Ectodermal cell (in vitro differentiated cells): Measurements from ENCODE around the gene SLC38A10.

Experiments
- H3K27ac ChIP-seq: 2 replicates; pipeline ENCODE4 v1.7.0; 2013; ENCODE audit warnings: mild to moderate bottlenecking, low read depth, low read length; ENCODE audit not compliant: insufficient read depth, poor library complexity, severe bottlenecking
- H3K27me3 ChIP-seq: 2 replicates; pipeline ENCODE4 v1.7.0; 2013; ENCODE audit warnings: mild to moderate bottlenecking, low read length; ENCODE audit not compliant: insufficient read depth, control insufficient read depth, poor library complexity, severe bottlenecking
- H3K36me3 ChIP-seq: one replicate; pipeline ENCODE4 v1.7.0; 2013; ENCODE audit warnings: low read length; ENCODE audit not compliant: control insufficient read depth, insufficient read depth
- H3K4me1 ChIP-seq: one replicate; pipeline ENCODE4 v1.7.0; 2013; ENCODE audit warnings: low read length; ENCODE audit not compliant: control insufficient read depth, insufficient read depth
- H3K4me3 ChIP-seq: 2 replicates; pipeline ENCODE4 v1.7.0; 2013; ENCODE audit warnings: low read depth, low read length, control low read depth; ENCODE audit not compliant: insufficient read depth
- H3K9me3 ChIP-seq: 2 replicates; pipeline ENCODE4 v1.7.0; 2013; ENCODE audit warnings: mild to moderate bottlenecking, low read length, moderate library complexity; ENCODE audit not compliant: control insufficient read depth
- WGBS, 2 experiments: methylation state at CpG; one replicate each; pipeline ENCODE4 v1.1.7; 2013; ENCODE audit warnings: missing lambda C conversion rate in 2 of 2; 5-methylcytosine and 5-hydroxymethylcytosine counted together

Gene SLC38A10

DNA sequence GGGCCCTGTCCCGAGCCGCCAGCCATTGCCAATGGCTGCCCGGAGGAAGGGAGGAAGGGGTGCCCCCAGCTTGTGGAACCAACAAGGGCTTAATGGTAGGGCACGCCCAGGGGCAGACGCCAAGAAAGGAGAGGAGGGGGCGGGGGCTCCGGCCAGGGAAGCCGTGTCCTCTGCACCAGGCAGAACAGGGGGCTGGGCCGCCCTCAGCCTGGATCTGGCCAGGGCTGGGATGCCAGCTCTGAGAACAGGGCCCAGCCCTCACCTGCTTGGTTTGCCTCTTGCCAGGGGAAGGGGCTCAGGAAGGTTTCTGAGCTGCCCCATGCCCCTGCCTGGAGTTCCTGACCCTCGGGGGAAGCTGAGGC is 35.8 kb upstream of the SLC38A10 start:
- Histone ChIP-seq H3K27me3 (no peaks in the 10 kb centered on the region), H3K36me3 (no peaks in the 10 kb centered on the region), H3K9me3 (no peaks in the 10 kb centered on the region), H3K4me1 (peaks cover 45% of the 10 kb centered on the region), H3K4me3 (no peak overlapping the region), H3K27ac (no peak overlapping the region)
- WGBS, 2 experiments = 81 to 82% methylated on average over 10 of the region's 10 CpGs

DNA sequence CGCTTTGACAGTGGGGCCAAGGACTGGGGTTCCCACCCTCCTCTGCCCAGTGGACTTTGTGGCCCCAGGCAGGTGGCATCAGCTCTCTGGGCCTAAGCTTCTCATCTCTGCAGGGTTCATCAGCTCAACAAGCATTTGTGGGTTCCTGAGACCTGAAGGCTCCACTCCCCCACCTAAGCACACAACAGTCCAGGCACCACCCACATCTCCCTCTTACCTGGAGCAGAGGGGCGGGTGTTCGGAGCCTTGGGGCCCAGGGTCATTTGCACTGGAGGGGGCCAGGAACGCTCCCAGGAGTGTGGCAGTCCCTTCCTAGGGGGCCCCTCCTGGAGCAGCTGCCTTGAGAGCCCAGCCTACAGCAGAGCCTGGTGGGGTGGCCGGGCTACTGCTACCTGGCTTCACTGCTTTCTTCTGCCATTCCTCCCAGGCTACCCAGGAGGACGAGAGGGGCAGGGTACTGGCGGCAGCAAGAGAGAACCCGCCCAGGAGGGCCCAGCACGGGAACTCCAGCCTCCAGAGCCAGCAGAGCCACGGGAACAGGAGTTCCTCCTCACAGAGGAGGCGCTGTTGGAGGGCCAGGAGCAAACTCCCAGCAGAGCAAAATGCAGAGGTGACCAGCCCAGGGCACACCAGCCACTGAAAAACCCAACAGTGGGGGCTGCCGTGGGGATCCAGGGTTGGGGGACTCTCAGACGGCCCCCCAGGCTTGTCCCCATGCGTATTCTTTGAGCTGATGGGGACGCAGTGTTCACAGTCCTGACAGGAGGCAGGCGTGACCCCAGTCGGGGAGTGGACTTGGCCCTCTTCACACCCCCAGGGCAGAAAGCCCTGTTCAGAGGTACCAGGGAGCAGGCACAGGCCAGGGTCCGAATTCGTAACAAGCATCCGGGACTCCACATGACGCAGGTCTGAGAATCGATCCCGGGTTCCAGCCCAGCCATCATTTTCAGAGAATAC is 35.1 kb upstream of the SLC38A10 start:
- no peak overlapping the region for H3K27ac ChIP-seq
- WGBS, 2 experiments = 75% methylated on average over 23 of the region's 23 CpGs
- no peak overlapping the region for H3K4me3 ChIP-seq
- peaks cover 45% of the 10 kb centered on the region for H3K4me1 ChIP-seq
- H3K27me3 ChIP-seq = no peaks in the 10 kb centered on the region
- H3K9me3 ChIP-seq = no peaks in the 10 kb centered on the region
- H3K36me3 ChIP-seq = no peaks in the 10 kb centered on the region

DNA sequence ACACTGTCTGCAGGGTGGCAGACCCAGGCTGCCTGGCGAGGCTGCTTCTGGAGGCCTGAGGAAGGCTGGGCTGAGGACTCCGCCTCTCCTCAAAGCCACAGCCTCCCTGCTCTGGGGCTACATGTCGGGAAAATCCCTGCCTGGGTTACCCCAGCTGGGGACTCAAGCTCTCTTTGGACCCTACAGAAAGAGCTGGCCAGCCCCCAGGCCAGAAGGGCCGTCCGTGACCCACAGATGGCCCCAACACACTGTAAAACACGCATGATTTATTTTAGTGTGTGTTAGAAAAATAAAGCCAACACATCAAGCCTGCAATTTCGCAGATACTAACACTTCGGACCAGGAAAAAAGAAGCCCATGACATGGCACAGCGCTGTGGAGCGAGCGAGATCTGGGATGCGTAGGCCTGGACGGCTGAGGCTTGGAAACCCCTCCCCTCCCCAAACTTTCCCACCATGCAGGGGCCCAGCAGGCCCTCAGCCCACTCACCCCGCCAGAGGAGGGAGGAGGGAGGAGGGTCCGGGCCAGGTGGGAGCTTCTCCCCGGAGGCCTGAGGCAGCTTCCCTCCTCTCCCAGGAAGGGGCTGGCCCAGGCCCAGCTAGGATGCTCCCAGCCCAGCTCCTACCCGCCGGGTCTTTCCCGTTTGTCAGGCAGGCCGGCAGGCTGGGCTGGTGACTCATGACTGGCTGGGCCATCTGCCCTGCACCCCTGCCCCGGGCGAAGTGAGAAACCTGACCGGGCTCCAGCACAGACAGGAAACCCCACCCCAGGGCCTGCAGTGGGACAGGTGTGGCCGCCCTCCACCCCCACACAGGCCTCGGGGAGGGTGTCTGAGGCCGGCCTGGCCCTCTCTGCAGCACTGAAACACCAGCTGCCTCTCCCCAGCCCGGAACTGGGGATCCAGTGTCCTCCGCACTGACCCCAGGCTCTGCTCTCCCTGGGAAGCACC is 34.1 kb upstream of the SLC38A10 start:
- Histone ChIP-seq H3K36me3 (no peaks in the 10 kb centered on the region), H3K4me1 (peaks cover 43% of the 10 kb centered on the region), H3K27ac (no peak overlapping the region), H3K9me3 (no peaks in the 10 kb centered on the region), H3K27me3 (no peaks in the 10 kb centered on the region), H3K4me3 (no peak overlapping the region)
- WGBS, 2 experiments = 47 to 51% methylated on average over 26 to 28 of the region's 28 CpGs

DNA sequence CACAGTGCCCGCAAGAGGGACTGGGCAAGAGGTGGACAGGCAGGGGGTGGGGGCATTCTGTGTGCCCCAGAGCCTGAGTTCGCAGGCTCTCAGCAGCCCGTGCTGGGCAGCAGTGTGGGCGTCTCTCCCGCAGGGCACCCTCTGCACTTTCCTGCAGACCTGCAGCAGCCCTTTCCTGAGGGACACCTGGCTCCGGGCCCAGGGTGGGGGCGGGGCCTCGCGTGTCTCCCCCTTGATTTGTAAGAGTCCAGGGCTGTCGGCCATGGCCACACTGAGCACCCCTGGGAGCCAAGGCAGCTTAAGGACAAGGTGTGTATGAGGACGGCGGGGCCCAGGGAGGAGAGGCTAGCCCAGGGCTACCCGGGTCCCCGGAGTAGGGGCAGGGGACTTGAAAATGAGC is 33.4 kb upstream of the SLC38A10 start:
- WGBS, 2 experiments = 76 to 77% methylated on average over 14 of the region's 14 CpGs

GRCh38 chr17:81325714-81326358 is 30.7 kb upstream of the SLC38A10 start:
- Histone ChIP-seq H3K4me1 (peaks cover 24% of the 10 kb centered on the region), H3K36me3 (no peaks in the 10 kb centered on the region), H3K27ac (no peak overlapping the region), H3K4me3 (no peak overlapping the region), H3K27me3 (no peaks in the 10 kb centered on the region), H3K9me3 (no peaks in the 10 kb centered on the region)
- 80 to 84% methylated on average over 14 of the region's 14 CpGs for WGBS, 2 experiments

More for the DNA sequence above, 33.4 kb upstream of the SLC38A10 start:
- H3K36me3 ChIP-seq = no peaks in the 10 kb centered on the region
- peaks cover 37% of the 10 kb centered on the region for H3K4me1 ChIP-seq
- no peaks in the 10 kb centered on the region for H3K9me3 ChIP-seq
- no peak overlapping the region for H3K27ac ChIP-seq
- no peaks in the 10 kb centered on the region for H3K27me3 ChIP-seq
- no peak overlapping the region for H3K4me3 ChIP-seq

- Histone ChIP-seq H3K27ac (no peak overlapping the region), H3K36me3 (no peaks in the 10 kb centered on the region), H3K27me3 (no peaks in the 10 kb centered on the region), H3K4me3 (no peak overlapping the region), H3K9me3 (no peaks in the 10 kb centered on the region), H3K4me1 (peaks cover 16% of the 10 kb centered on the region)
- 91 to 92% methylated on average over 22 of the region's 22 CpGs for WGBS, 2 experiments
Measured at GRCh38 chr17:81324851-81325713, 30.0 kb upstream of the SLC38A10 start.

- Histone ChIP-seq H3K36me3 (no peaks in the 10 kb centered on the region), H3K4me1 (peaks cover 10% of the 10 kb centered on the region)
- WGBS, 2 experiments = 93 to 94% methylated on average over 17 of the region's 17 CpGs
Measured at GRCh38 chr17:81324177-81324850, 29.2 kb upstream of the SLC38A10 start.

DNA sequence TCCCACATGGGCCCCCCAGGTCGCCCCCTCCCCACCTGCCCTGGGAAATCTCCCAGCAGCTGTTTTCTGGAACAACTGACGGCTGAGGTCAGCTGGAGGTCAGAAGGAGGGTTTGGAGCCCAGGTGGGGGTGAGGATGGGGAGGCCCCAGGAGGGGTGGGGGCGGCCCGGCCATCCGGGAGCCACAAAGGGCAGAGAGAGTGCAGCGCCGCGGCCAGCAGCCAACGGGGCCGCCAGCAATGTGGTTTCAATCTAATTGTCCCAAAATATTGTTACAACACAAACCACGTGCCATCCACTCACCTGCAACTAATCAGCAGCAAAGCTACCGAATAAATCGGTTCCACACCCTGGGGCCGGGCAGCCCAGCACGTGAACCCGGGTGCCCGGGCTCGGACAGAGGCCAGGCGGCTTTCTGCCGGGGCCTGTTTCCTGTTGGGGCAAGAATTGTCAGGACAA is 28.3 kb upstream of the SLC38A10 start:
- Histone ChIP-seq H3K9me3 (no peaks in the 10 kb centered on the region), H3K4me3 (no peak overlapping the region), H3K4me1 (peaks cover 2% of the 10 kb centered on the region), H3K27me3 (no peaks in the 10 kb centered on the region), H3K36me3 (no peaks in the 10 kb centered on the region), H3K27ac (no peak overlapping the region)
- 90 to 91% methylated on average over 20 of the region's 20 CpGs for WGBS, 2 experiments

More at GRCh38 chr17:81324177-81324850, 29.2 kb upstream of the SLC38A10 start:
- H3K27me3 ChIP-seq = no peaks in the 10 kb centered on the region
- H3K27ac ChIP-seq = no peak overlapping the region
- H3K4me3 ChIP-seq = no peak overlapping the region
- H3K9me3 ChIP-seq = no peaks in the 10 kb centered on the region

- no peaks in the 10 kb centered on the region for H3K27me3 ChIP-seq
- no peaks in the 10 kb centered on the region for H3K36me3 ChIP-seq
- H3K4me1 ChIP-seq = no peaks in the 10 kb centered on the region
- H3K4me3 ChIP-seq = no peak overlapping the region
- H3K9me3 ChIP-seq = no peaks in the 10 kb centered on the region
- H3K27ac ChIP-seq = no peak overlapping the region
- 89 to 90% methylated on average over 10 of the region's 10 CpGs for WGBS, 2 experiments
Measured at GRCh38 chr17:81323083-81323369, 27.9 kb upstream of the SLC38A10 start.
